ENCODE data around the gene ZDHHC14. TPM values are rescaled to one million over a fixed set of nuclear protein-coding genes. Genes with fewer than 3 reads are reported as not detected.

The ZDHHC14 gene
- polyA plus RNA-seq, 1 donor (not counting 4 experiments of a cell fraction or from before 2014, with no cell fraction given): 6.4 TPM

DNA sequence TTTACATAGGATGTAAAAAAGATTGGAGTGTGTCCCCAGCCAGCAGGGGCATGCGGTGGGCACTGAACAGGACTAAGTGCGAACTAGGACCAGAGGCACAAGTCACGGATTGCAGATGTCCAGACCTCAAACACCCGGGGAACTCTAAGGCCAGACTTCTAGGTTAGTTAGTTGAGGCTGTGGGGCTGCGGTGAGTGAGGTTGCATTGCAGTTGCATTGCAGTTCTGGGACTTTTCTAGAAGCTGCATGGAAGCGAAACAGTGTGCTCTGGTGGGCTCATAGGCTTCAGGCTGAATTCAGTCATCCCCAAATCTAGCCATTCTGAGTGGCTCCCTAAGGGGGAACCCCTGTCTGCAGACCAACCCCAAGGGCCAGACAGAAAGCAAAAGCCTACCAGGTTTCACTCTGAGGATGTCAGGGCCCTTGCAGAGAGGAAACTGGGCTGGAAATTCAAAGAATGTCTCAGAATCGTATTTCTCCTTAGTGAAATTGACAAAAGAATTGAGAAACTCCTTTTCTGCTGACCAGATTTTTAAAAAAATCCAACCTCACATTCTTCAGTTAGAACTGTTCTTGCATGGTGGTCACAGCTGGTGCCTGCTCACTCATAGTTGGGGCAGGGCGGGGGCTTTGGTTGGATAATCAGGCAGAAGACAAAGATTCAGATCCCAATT, 182.8 kb downstream of the ZDHHC14 start:
- Histone ChIP-seq H3K79me2 (ENCODE audit: control insufficient read depth, insufficient read depth, low read length) (no peaks in the 10 kb centered on the region), H3K27ac (ENCODE audit: control insufficient read depth, insufficient read depth, low read length) (no peak overlapping the region), H3K9me3 (ENCODE audit: control insufficient read depth, low read depth, low read length) (no peaks in the 10 kb centered on the region), H3K4me2 (ENCODE audit: control insufficient read depth, extremely low read depth, insufficient read depth, low read depth, low read length) (no peak overlapping the region), H3K36me3 (ENCODE audit: control insufficient read depth in 2 of 2, extremely low read depth in 1 of 2, insufficient read depth in 2 of 2, low read length in 2 of 2) (no peaks in the 10 kb centered on the region), H4K20me1 (ENCODE audit: control insufficient read depth, extremely low read depth, insufficient read depth, low read length) (no peaks in the 10 kb centered on the region), H3K27me3 (ENCODE audit: control insufficient read depth, extremely low read depth, insufficient read depth, low read length) (no peaks in the 10 kb centered on the region), H3K4me1 (ENCODE audit: control insufficient read depth, extremely low read depth, insufficient read depth, low read length) (no peaks in the 10 kb centered on the region), H3K9me1 (ENCODE audit: control insufficient read depth, extremely low read depth, insufficient read depth, low read length) (no peaks in the 10 kb centered on the region), H2AFZ (ENCODE audit: control insufficient read depth, low read length) (no peak overlapping the region), H3K9ac (ENCODE audit: control insufficient read depth, extremely low read depth, insufficient read depth, low read length) (no peak overlapping the region), H3K4me3 (ENCODE audit: control insufficient read depth in 2 of 3, extremely low read depth in 1 of 3, insufficient read depth in 2 of 3, low read depth in 1 of 3, low read length in 3 of 3) (no peak overlapping the region)
- dilution Hi-C loops (cut with MboI; ENCODE audit: extremely low pct_ligation_motif_present, low sequenced_read_pairs): no loop called here
- no peak for DNase-seq (ENCODE audit: low read depth, low spot score)
- no peak for FAIRE-seq
- TF ChIP-seq CTCF (optimal IDR thresholded peaks at IDR 0.05 in 1 of 3, IDR thresholded peaks at IDR 0.05 in 1 of 3, conservative IDR thresholded peaks at IDR 0.05 in 1 of 3; ENCODE audit: extremely low read depth in 1 of 3, insufficient read depth in 2 of 3, low read length in 3 of 3) (no peak), EZH2 (IDR thresholded peaks at IDR 0.05; ENCODE audit: low read length) (no peak)

GRCh38 chr6:157568702-157569101, 187.7 kb downstream of the ZDHHC14 start:
- TF ChIP-seq CTCF (optimal IDR thresholded peaks at IDR 0.05 in 1 of 3, IDR thresholded peaks at IDR 0.05 in 1 of 3, conservative IDR thresholded peaks at IDR 0.05 in 1 of 3; ENCODE audit: extremely low read depth in 1 of 3, insufficient read depth in 2 of 3, low read length in 3 of 3) (no peak), EZH2 (IDR thresholded peaks at IDR 0.05; ENCODE audit: low read length) (no peak)

More at GRCh38 chr6:157568702-157569101, 187.7 kb downstream of the ZDHHC14 start:
- no peaks in the 10 kb centered on the region for H3K79me2 ChIP-seq (ENCODE audit: control insufficient read depth, insufficient read depth, low read length)
- H3K9me3 ChIP-seq (ENCODE audit: control insufficient read depth, low read depth, low read length): no peaks in the 10 kb centered on the region
- H3K27ac ChIP-seq (ENCODE audit: control insufficient read depth, insufficient read depth, low read length): no peak overlapping the region
- H3K4me3 ChIP-seq (ENCODE audit: control insufficient read depth in 2 of 3, extremely low read depth in 1 of 3, insufficient read depth in 2 of 3, low read depth in 1 of 3, low read length in 3 of 3): no peak overlapping the region
- no peaks in the 10 kb centered on the region for H3K4me1 ChIP-seq (ENCODE audit: control insufficient read depth, extremely low read depth, insufficient read depth, low read length)
- no peaks in the 10 kb centered on the region for H4K20me1 ChIP-seq (ENCODE audit: control insufficient read depth, extremely low read depth, insufficient read depth, low read length)
- H2AFZ ChIP-seq (ENCODE audit: control insufficient read depth, low read length): no peak overlapping the region
- H3K36me3 ChIP-seq (ENCODE audit: control insufficient read depth in 2 of 2, extremely low read depth in 1 of 2, insufficient read depth in 2 of 2, low read length in 2 of 2): no peaks in the 10 kb centered on the region
- DNase-seq (ENCODE audit: low read depth, low spot score) (no peak), FAIRE-seq (no peak)
- H3K4me2 ChIP-seq (ENCODE audit: control insufficient read depth, extremely low read depth, insufficient read depth, low read depth, low read length): no peak overlapping the region
- no peaks in the 10 kb centered on the region for H3K27me3 ChIP-seq (ENCODE audit: control insufficient read depth, extremely low read depth, insufficient read depth, low read length)
- H3K9me1 ChIP-seq (ENCODE audit: control insufficient read depth, extremely low read depth, insufficient read depth, low read length): no peaks in the 10 kb centered on the region
- no peak overlapping the region for H3K9ac ChIP-seq (ENCODE audit: control insufficient read depth, extremely low read depth, insufficient read depth, low read length)
- dilution Hi-C loops (cut with MboI; ENCODE audit: extremely low pct_ligation_motif_present, low sequenced_read_pairs): no loop called here
